Thoracic aorta (tissue), 2 donors: ENCODE results near the gene CDKL4. TPM values are rescaled to one million over a fixed set of nuclear protein-coding genes. Genes with fewer than 3 reads are reported as not detected.

Experiments used
- ATAC-seq: fragments of 150-250 bp; one replicate; pipeline ENCODE4 v1.8.0; 2017; ENCODE audit warnings: low read depth; ENCODE audit not compliant: insufficient number of reproducible peaks, low FRiP score
- DNase-seq: peaks from one replicate; pipeline ENCODE4 v3.0.0-alpha.2; 2020; ENCODE audit warnings: low spot score
- H3K27ac ChIP-seq, 2 donors: fragments of 200-600 bp; sonication (generic); 1 replicate in 1 of 2; 2 replicates in 1 of 2; pipeline ENCODE4 v1.5.1; 2016; ENCODE audit warnings: mild to moderate bottlenecking in 2 of 2, moderate library complexity in 2 of 2
- H3K27me3 ChIP-seq: fragments of 200-600 bp; sonication (generic); replicated peaks from 2 replicates; pipeline ENCODE4 v1.6.0; 2016; ENCODE audit warnings: mild to moderate bottlenecking; ENCODE audit not compliant: insufficient read depth
- H3K36me3 ChIP-seq: fragments of 200-600 bp; sonication (generic); one replicate; pipeline ENCODE4 v1.5.1; 2016
- H3K4me1 ChIP-seq, 2 donors: fragments of 200-600 bp; sonication (generic); 1 replicate in 1 of 2; 2 replicates in 1 of 2; pipeline versions ENCODE4 v1.5.1 to v1.6.0; 2016; ENCODE audit warnings: low read depth in 2 of 2, mild to moderate bottlenecking in 1 of 2; ENCODE audit not compliant: control insufficient read depth in 1 of 2
- H3K4me3 ChIP-seq: fragments of 200-600 bp; sonication (generic); 2 replicates; pipeline ENCODE4 v1.5.1; 2016; ENCODE audit warnings: mild to moderate bottlenecking
- H3K9me3 ChIP-seq: fragments of 200-600 bp; sonication (generic); 2 replicates; pipeline ENCODE4 v1.5.1; 2016
- total RNA-seq, 2 donors: library from RNA; depleted of rRNA; stranded (reverse); fragments of >200 nt; gene quantifications; one replicate each; pipeline versions ENCODE4 v1.1.0 to v1.2.3, GENCODE V29; 2016
- TF ChIP-seq, protein P1 (sequence below): fragments of 200-600 bp; sonication (generic); IDR thresholded peaks from one replicate; pipeline ENCODE4 v1.5.1; 2019; ENCODE audit warnings: antibody characterized with exemption

CDKL4 gene
- total RNA-seq, 2 donors from 2014 or later: 2.6 TPM; not detected in 1

DNA sequence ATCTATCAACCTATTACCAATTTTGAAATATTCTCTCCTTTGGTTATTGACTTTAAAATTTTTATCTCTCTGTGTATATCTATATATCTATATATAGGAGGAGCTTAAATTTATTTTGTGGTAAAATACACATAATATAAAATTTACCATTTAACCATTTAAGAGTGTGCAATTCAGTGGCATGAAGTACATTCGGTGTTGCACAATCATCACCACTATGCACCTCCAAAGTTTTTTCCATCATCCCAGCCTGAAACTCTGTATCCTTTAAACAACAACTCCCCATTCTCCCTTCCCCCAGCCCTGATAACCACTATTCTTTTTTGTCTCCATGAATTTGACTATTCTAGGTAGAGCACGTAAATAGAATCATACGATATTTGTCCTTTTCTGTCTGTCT lies 49.1 kb downstream of the CDKL4 start:
- peaks cover 4% of the 10 kb centered on the region for H3K9me3 ChIP-seq
- TF ChIP-seq, protein P1, sequence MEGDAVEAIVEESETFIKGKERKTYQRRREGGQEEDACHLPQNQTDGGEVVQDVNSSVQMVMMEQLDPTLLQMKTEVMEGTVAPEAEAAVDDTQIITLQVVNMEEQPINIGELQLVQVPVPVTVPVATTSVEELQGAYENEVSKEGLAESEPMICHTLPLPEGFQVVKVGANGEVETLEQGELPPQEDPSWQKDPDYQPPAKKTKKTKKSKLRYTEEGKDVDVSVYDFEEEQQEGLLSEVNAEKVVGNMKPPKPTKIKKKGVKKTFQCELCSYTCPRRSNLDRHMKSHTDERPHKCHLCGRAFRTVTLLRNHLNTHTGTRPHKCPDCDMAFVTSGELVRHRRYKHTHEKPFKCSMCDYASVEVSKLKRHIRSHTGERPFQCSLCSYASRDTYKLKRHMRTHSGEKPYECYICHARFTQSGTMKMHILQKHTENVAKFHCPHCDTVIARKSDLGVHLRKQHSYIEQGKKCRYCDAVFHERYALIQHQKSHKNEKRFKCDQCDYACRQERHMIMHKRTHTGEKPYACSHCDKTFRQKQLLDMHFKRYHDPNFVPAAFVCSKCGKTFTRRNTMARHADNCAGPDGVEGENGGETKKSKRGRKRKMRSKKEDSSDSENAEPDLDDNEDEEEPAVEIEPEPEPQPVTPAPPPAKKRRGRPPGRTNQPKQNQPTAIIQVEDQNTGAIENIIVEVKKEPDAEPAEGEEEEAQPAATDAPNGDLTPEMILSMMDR: no peak

DNA sequence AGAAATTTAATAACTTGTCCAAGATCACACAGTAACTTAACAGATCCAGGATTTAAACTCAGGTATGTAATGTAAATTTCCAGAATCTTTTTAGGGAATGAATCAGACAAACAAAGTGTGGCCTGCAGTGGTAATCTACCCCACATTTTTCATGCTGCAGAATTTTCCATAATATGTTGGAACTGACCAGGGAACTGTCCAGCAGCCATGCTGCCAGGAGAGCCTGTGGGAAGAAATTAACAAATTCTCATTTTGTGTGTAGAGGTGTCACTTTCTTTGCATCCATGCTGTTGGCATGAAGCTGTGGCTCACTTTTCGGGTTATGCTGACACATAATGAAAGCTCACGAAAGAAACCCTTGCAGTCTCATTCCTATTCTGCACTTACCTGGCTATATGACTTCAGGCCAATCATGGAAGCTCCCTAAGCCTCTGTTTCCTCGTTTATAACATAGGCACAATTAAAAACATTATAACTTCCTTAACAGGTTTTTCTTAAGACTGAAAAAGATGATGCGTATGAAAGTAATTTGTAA lies 54.7 kb downstream of the CDKL4 start:
- DNase-seq: no peak
- ATAC-seq: no peak
- TF ChIP-seq, protein P1: no peak
- Histone ChIP-seq H3K36me3 (no peaks in the 10 kb centered on the region), H3K27me3 (no peaks in the 10 kb centered on the region), H3K9me3 (no peaks in the 10 kb centered on the region), H3K4me1 (no peaks in the 10 kb centered on the region), H3K4me3 (no peak overlapping the region), H3K27ac (no peak overlapping the region)

More for the DNA sequence above, 49.1 kb downstream of the CDKL4 start:
- DNase-seq (no peak), ATAC-seq (no peak)
- Histone ChIP-seq H3K4me1 (no peaks in the 10 kb centered on the region), H3K27me3 (no peaks in the 10 kb centered on the region), H3K4me3 (no peak overlapping the region), H3K36me3 (no peaks in the 10 kb centered on the region), H3K27ac (no peak overlapping the region)

GRCh38 chr2:39183673-39184072 lies 60.1 kb downstream of the CDKL4 start:
- H3K4me1 ChIP-seq: no peaks in the 10 kb centered on the region
- ATAC-seq (no peak), DNase-seq (no peak)
- H3K27me3 ChIP-seq: no peaks in the 10 kb centered on the region
- no peak overlapping the region for H3K4me3 ChIP-seq
- H3K9me3 ChIP-seq: no peaks in the 10 kb centered on the region
- no peaks in the 10 kb centered on the region for H3K36me3 ChIP-seq
- H3K27ac ChIP-seq: no peak overlapping the region
- TF ChIP-seq, protein P1: no peak

- H3K4me3 ChIP-seq: no peak overlapping the region
- H3K36me3 ChIP-seq: no peaks in the 10 kb centered on the region
- TF ChIP-seq, protein P1: no peak
- ATAC-seq: no peak
- H3K9me3 ChIP-seq: no peaks in the 10 kb centered on the region
- DNase-seq: no peak
- no peaks in the 10 kb centered on the region for H3K4me1 ChIP-seq
- no peaks in the 10 kb centered on the region for H3K27me3 ChIP-seq
- H3K27ac ChIP-seq: no peak overlapping the region
Measured at GRCh38 chr2:39181297-39181696, 62.5 kb downstream of the CDKL4 start.

DNA sequence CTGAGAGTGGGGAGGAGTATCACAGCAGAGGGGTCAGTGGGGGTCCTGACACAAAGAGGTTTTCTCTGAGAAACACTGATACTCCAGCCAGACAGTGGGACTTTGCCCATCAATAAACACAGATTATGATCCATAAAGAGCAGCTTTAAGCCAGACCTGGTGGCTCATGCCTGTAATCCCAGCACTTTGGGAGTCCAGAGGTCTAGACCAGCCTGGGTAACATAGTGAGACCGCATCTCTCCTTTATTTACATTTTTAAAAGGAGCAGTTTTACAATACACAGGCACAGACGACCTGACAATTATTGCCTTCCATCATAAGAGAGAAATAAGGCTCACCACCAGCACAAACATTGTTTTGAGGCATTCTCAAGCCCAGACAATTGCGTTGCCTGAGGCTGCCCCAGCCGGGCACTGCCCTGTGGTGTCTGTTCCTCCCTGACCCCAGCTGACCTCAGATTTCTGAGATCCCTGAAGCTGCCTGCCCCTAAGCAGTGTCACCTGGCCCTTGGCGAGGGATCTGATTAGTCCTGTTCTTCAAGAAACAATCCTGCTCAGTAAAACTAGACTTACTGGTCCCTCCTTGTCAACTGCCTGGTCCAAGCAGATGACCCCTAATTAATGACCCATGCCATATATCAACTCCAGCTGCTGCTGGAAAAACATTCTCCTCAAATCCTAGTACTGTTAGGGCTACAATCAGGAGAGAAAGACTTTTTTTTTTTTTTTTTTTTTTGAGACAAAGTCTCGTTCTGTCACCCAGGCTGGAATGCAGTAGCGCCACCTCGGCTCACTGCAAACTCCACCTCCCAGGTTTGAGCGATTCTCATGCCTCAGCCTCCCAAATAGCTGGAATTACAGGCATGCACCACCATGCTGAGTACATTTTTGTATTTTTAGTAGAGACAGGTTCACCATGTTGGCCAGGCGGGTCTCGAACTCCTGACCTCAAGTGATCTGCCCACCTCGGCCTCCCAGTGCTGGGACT lies 63.5 kb downstream of the CDKL4 start:
- H3K4me3 ChIP-seq: no peak overlapping the region
- ATAC-seq: no peak
- H3K36me3 ChIP-seq: no peaks in the 10 kb centered on the region
- no peaks in the 10 kb centered on the region for H3K9me3 ChIP-seq
- TF ChIP-seq, protein P1: no peak
- DNase-seq: no peak
- no peak overlapping the region for H3K27ac ChIP-seq
- H3K27me3 ChIP-seq: no peaks in the 10 kb centered on the region
- H3K4me1 ChIP-seq: no peaks in the 10 kb centered on the region
